ENCODE results near the gene NALCN. TPM values are rescaled to one million over a fixed set of nuclear protein-coding genes. Genes with fewer than 3 reads are reported as not detected.

The NALCN gene
- total and polyA plus RNA-seq, 7 donors: 0.23 to 1.1 (median 0.71) TPM; not detected in 2

DNA sequence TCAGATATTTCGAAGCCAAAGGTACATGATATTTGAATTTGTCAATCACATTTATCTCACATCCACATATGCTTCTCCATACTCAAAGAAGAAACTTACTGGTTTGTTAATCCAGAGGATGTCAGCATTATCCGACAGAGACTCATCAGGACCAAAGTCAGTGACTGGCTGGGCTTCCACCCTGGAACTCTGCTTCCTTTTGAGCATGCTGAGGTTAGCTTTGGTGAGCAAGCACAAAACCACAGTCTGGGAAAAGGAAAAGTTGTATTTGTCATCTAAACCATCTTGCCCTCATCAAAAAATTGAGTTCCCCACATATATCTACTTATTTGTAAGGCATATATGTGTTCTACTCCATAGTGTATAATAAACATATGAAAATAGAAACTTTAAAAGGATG is 17.4 kb downstream of the NALCN start:
- Histone ChIP-seq H3K27me3 (no peaks in the 10 kb centered on the region), H3K9me3 (no peaks in the 10 kb centered on the region), H3K27ac (no peak overlapping the region), H3K4me3 (no peak overlapping the region), H3K4me1 (no peaks in the 10 kb centered on the region), H3K36me3 (no peaks in the 10 kb centered on the region)
- TF ChIP-seq EP300 (IDR thresholded peaks at IDR 0.05): no peak
- no peak for TF ChIP-seq POLR2A (IDR thresholded peaks at IDR 0.05)
- TF ChIP-seq, protein P1, sequence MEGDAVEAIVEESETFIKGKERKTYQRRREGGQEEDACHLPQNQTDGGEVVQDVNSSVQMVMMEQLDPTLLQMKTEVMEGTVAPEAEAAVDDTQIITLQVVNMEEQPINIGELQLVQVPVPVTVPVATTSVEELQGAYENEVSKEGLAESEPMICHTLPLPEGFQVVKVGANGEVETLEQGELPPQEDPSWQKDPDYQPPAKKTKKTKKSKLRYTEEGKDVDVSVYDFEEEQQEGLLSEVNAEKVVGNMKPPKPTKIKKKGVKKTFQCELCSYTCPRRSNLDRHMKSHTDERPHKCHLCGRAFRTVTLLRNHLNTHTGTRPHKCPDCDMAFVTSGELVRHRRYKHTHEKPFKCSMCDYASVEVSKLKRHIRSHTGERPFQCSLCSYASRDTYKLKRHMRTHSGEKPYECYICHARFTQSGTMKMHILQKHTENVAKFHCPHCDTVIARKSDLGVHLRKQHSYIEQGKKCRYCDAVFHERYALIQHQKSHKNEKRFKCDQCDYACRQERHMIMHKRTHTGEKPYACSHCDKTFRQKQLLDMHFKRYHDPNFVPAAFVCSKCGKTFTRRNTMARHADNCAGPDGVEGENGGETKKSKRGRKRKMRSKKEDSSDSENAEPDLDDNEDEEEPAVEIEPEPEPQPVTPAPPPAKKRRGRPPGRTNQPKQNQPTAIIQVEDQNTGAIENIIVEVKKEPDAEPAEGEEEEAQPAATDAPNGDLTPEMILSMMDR (IDR thresholded peaks at IDR 0.05): no peak
- TF ChIP-seq POLR2AphosphoS5 (IDR thresholded peaks at IDR 0.05): no peak
- intact Hi-C loops (cut with DNase I): no loop called here
- WGBS, 2 donors: 71 to 78% methylated on average over 2 of the region's 2 CpGs
- DNase-seq: no peak

DNA sequence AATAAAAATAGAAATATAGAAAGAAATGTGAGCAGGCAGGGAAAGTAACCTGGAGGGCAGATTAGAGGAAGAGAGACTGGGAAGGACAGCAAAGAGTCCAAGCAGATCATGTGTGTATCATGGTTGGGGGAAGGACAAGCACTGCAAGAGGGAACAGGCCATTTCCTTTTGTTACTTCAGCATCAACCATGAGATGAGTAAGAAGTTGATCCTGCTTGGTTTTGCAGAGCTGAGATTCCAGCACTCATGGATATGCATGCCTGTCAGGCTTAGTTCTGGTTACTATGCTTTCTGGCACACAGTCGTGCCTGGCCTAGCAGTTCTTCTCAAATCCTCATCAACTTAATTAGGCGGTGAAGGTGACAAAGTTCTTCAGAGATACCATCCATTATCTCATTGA is 18.1 kb downstream of the NALCN start:
- WGBS, 2 donors: 75 to 85% methylated on average over 2 of the region's 2 CpGs
- Histone ChIP-seq H3K9me3 (no peaks in the 10 kb centered on the region), H3K4me3 (no peak overlapping the region), H3K36me3 (no peaks in the 10 kb centered on the region), H3K27ac (no peak overlapping the region), H3K27me3 (no peaks in the 10 kb centered on the region), H3K4me1 (no peaks in the 10 kb centered on the region)
- TF ChIP-seq POLR2AphosphoS5 (IDR thresholded peaks at IDR 0.05): no peak
- TF ChIP-seq, protein P1 (IDR thresholded peaks at IDR 0.05): no peak
- no peak for TF ChIP-seq EP300 (IDR thresholded peaks at IDR 0.05)
- no peak for TF ChIP-seq POLR2A (IDR thresholded peaks at IDR 0.05)
- DNase-seq: no peak
- intact Hi-C loops (cut with DNase I): no loop called here

DNA sequence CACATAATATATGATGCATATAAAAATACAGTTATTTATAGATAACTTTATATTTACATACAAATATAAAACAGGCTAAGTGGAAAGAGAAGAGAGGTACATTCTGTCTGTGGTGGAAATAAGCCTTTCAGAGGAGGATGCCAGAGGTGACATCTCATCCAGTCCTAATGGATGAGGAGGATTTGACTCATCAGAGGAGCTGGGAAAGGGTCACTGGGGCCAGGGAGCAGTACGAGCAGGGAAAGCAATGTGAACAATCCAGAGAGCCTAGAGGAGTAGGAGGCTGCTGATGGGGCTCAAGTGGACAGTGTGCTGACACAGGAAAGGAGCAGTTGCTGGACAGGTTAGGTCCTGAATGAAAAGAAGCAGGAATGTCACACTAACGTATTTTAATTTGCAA is 18.6 kb downstream of the NALCN start:
- no peak for DNase-seq
- H3K27ac ChIP-seq: no peak overlapping the region

DNA sequence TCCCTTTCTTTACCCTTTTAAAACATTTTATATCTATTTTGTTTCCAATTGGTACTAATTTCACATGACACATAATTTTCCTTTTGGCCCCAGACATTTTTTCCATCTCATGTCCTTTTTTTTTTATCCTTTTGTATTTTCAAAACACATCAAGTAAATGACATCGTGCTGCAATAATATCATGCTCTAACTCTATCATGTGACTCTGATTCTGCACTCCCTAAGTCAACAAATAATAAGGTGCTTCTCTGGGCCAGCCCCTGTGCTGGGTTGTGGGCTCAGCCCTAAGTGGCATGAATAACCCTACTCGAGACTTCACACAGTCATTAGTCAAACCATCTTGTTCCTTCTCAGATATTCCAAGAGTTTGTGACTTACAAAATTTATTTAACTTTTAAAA is 21.7 kb downstream of the NALCN start:
- H3K4me3 ChIP-seq: no peak overlapping the region
- WGBS, 2 donors: 10 to 49% methylated on average over 2 of the region's 2 CpGs
- H3K4me1 ChIP-seq: no peaks in the 10 kb centered on the region
- no peaks in the 10 kb centered on the region for H3K9me3 ChIP-seq
- no peak for TF ChIP-seq POLR2A (IDR thresholded peaks at IDR 0.05)
- TF ChIP-seq, protein P1 (IDR thresholded peaks at IDR 0.05): no peak
- no peak for TF ChIP-seq EP300 (IDR thresholded peaks at IDR 0.05)
- H3K27ac ChIP-seq: no peak overlapping the region
- intact Hi-C loops (cut with DNase I): no loop called here
- DNase-seq: no peak
- no peaks in the 10 kb centered on the region for H3K36me3 ChIP-seq
- H3K27me3 ChIP-seq: no peaks in the 10 kb centered on the region

More for the DNA sequence above, 18.6 kb downstream of the NALCN start:
- TF ChIP-seq EP300 (IDR thresholded peaks at IDR 0.05) (no peak), POLR2AphosphoS5 (IDR thresholded peaks at IDR 0.05) (no peak), POLR2A (IDR thresholded peaks at IDR 0.05) (no peak)
- TF ChIP-seq, protein P1 (IDR thresholded peaks at IDR 0.05): no peak
- intact Hi-C loops (cut with DNase I): no loop called here
- no peaks in the 10 kb centered on the region for H3K36me3 ChIP-seq
- H3K9me3 ChIP-seq: no peaks in the 10 kb centered on the region
- H3K27me3 ChIP-seq: no peaks in the 10 kb centered on the region
- 32 to 46% methylated on average over 2 of the region's 2 CpGs for WGBS, 2 donors
- no peaks in the 10 kb centered on the region for H3K4me1 ChIP-seq
- no peak overlapping the region for H3K4me3 ChIP-seq

DNA sequence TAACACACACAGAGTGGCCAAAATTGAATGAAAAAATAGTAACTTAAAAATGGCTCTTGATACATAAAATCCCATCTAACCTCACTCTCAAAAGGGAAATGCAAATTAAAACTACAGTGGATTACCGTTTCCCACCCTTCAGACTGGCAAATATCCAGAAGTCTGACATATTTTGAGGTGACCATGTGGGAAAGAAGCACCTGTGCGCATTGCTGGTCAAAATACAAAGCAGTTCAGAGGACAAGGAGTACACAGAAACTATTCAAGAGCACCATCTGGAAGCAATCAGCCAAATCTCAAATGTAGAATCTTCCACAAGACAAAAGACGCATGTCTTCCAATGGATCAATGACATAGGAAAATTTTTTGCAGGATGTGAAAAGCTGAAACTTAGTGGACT is 23.2 kb downstream of the NALCN start:
- Histone ChIP-seq H3K27me3 (no peaks in the 10 kb centered on the region), H3K9me3 (no peaks in the 10 kb centered on the region), H3K4me1 (no peaks in the 10 kb centered on the region), H3K36me3 (no peaks in the 10 kb centered on the region), H3K4me3 (no peak overlapping the region), H3K27ac (no peak overlapping the region)
- no peak for DNase-seq
- intact Hi-C loops (cut with DNase I): no loop called here
- 74 to 86% methylated on average over 3 of the region's 3 CpGs for WGBS, 2 donors
- no peak for TF ChIP-seq EP300 (IDR thresholded peaks at IDR 0.05)
